T-helper 2 cell treated with Interferon-gamma antibody and Interleukin-4, amounts not matched to agents 100 ng/mL and 5 ng/mL, for 36 hours (primary cell): ENCODE results near the gene STXBP3. TPM values are rescaled to one million over a fixed set of nuclear protein-coding genes. Genes with fewer than 3 reads are reported as not detected.

Experiments used
- intact Hi-C: fragments of 100-400 bp; cut with micrococcal nuclease; formaldehyde crosslinking; loops from one replicate; pipeline ENCODE4 v1.15.1; 2023
- total RNA-seq: library from RNA; stranded (reverse); gene quantifications from 2 replicates; pipeline ENCODE4 v1.2.3, GENCODE V29; 2022

The STXBP3 gene
- total RNA-seq, 1 donor from 2014 or later: 54.4 TPM

GRCh38 chr1:108792420-108792819 is 45.9 kb downstream of the STXBP3 start:
- intact Hi-C loops: no loop called here

DNA sequence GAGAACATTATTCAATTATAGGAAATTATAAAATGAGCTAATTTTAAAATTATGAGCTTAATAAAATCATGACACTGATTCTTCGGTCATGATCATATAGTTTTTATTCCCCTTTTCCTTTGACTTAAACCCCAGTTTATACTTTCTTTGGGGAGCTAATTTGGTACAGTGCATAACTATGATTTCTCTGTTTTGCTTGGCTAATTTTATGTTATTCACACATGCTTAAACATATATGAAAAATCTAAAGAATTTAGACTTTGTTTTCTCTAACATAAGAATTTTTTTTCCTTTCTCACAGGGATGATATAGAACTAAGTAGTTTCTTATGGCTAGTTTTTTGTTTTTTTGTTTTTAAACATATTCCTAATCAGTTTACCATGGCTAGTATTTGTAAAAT is 52.5 kb downstream of the STXBP3 start:
- intact Hi-C loops: no loop called here

- intact Hi-C loops: no loop called here
Observed at GRCh38 chr1:108801101-108801500, 54.6 kb downstream of the STXBP3 start.

- intact Hi-C loops: no loop called here
Observed at GRCh38 chr1:108803548-108803947, 57.1 kb downstream of the STXBP3 start.

DNA sequence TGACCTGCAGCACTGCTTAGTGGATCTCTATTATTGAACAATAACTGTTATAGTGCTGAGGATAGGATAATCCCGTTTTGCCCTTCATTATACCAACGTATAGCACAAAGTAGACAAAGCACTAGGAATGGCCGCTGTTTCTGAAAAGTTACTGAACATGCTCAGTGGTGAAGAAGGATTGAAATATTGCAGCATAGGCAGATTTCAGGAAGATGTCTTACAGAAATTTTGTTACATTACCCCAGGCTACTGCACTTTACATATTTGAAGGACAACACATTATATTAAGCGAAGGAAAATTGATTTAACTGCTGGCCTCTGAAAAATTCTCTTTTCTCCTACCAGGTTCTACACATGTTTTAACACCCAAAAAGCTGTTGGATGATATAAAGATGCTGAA is 62.0 kb downstream of the STXBP3 start:
- intact Hi-C loops: no loop called here

DNA sequence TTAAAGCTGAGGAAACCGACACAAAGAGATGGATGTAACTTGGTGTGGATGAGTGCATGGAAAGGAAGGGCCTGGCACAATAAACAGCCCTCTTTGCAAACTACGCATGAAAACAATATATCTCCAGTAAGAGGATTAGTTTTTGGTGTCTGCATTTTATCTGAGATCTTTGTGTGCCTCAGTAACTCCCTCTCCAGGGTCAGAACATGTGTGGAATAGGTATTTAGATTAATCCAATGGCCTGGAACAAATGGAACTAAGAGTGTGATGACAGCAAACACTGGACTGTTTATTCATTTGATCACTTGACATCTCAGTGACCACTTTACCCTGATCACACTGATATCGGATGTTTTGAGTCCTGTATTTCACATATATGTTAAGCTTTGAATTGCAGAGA is 65.1 kb downstream of the STXBP3 start:
- intact Hi-C loops: no loop called here

DNA sequence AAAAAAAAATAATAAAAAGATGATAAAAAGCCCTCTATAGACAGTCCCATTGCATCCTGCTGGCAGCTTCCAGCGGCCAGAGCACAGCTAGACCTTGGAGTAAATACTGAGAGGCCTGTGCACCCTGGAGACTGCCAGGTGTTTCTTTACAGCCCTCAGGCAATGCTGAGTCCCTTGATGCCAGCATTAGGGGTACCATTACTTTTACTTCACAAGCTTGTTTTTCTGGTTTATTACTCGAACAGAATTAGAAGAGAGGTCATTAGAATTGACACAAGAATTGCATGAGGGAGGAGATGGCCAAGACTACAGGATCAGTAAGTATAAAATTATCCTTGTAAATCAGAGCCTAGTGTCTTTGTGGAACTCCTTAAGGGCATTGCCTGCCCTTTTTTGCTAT is 66.9 kb downstream of the STXBP3 start:
- intact Hi-C loops: no loop called here

DNA sequence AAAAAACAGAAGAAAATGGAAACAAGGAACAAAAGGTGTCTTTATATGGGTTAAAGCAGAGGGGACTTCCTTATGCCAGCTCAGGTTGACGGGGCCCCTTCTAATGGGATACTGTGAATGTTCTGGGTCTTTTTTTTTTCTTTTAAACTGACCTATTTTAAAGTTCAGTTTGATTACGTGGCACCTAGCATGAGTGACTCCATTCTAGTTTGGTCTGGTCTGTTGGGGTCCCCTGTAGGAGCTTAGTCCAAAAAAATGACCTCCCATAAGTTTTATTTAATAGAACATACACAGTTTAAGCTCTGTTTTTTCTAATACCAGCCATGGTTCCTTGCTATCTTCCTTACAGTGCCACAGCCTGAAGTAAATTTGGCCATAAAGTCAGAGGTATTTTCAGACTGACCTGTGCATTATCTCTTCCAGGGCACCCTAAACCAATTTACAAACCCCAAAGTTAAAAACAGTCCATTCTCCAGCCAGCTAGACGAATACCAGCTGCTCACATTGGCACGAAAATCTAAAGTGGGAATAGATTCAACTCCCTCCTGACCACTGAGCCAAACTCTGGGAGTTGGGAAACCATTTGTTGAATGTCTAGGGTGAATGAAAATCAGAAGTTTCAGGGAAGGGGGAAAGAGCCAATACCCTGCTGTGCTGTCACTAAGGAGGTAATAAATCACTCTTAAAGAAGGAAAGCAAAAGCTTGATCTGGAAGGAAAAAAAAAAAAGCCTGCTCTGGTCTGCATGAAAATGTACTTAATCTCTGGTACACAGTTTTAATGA is 68.1 kb downstream of the STXBP3 start:
- intact Hi-C loops: no loop called here

GRCh38 chr1:108815566-108815965 is 69.1 kb downstream of the STXBP3 start:
- intact Hi-C loops: no loop called here

- intact Hi-C loops: no loop called here
Observed at GRCh38 chr1:108816049-108816893, 69.8 kb downstream of the STXBP3 start.

DNA sequence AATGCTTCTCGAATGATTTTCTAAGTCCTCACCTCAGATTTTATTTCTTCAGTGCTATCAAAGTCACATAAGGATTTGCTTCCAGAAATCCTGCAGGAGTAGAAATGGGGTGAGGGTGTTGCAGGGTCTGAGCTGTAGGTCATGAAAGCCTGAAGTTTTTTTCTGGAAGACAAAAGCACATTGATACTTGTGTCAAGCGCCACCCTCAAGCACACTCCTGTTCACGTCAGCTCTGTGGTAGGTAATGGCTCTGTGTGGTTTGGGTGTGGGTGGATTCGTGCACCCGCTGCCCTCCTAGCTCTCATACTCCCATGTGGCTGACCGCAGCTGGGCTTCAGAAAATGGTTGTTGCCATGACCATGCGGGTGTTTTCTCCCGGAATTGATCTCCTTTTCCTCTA is 70.5 kb downstream of the STXBP3 start:
- intact Hi-C loops: no loop called here

GRCh38 chr1:108817811-108818210 is 71.3 kb downstream of the STXBP3 start:
- intact Hi-C loops: no loop called here

- intact Hi-C loops: no loop called here
Observed at GRCh38 chr1:108819878-108820277, 73.4 kb downstream of the STXBP3 start.

GRCh38 chr1:108823632-108824031 is 77.2 kb downstream of the STXBP3 start:
- intact Hi-C loops: no loop called here

DNA sequence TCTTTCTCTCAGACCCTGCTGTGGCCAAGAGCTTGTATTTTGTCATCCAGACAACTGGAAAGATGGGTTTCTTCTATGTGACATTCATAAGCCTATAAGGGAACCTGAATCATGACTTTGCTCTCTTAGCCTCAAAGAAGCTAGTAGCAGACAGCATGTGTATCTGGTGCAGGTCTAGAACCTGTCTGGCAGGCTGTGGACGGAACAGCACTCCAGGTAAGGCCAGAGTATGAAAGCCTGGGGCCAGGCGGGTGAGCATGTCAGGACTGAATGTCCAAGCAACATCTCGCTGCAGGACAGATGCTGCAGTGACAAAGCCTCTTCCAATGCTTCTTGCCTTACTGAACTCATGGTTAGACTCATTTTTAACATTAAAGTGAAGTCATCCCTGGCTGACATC is 77.6 kb downstream of the STXBP3 start:
- intact Hi-C loops: no loop called here

DNA sequence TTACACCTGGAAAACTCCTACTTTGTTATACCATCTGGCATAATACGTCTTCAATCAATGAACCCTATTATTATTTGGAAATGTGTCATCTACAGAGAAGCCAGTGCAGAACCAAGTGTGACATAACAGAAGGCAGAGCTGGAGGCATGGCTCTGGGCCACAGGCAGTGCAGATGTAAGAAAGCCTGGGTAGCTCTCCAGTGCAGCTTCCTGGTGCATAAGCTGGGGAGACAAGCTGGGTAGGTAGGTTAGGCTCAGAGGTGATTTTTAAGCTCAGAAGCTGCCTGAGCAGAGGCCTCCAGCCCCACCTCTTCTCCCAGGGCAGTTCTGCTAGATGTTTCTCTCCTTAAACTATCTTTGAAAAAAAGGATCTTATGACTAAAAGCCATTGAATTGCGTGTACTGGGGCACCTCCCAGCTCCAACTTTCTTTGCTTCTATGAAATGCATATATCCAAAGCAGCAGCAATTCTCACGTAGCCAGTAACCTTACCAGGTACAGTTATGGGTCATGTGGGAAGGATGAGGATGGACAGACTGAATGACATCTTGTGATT is 79.7 kb downstream of the STXBP3 start:
- intact Hi-C loops: no loop called here

DNA sequence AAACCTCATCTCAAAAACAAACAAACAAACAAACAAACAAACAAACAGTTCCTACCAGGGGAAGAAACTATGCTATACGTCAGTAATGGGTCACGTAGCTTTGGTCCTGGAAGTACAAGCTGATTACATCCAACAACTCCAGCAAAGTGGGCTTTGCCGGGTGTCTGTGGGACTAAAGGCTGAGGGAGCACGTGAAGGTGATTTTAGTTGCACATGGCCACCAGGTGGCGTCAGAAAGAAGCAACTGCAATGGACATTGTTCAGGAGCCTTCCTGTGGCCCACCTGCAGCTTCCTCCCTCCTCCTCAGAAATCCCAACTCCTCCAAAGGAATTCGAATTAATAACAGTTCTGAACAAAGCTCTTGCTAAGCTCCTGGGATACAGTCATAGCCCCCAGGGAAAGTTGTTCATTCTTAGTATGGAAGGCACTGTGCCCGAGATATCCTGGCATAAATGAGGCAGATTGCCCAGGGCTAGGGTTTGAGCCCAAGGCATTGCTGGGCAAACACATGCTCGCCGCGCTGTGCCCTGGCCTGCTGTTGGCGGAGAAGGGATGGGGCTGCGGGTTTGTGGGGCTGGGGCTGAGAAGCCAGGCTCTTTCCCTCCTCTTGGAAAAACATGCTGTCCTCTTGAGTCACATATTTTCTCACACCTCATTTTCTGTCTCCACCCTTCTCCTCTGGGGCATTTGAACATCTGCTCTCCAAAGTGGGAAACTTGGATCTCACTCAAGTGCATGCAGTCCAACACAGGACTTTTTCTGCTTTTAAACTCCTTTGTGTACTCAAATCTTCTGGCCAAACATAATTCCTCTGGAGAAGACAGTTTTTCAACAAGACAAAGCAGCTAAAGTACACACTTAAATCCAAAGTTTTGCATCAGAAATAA is 81.8 kb downstream of the STXBP3 start:
- intact Hi-C loops: loop anchor here (1.0 kb wide), 2 partner anchors 70 to 284 kb away; a partner anchor contains a TSS

DNA sequence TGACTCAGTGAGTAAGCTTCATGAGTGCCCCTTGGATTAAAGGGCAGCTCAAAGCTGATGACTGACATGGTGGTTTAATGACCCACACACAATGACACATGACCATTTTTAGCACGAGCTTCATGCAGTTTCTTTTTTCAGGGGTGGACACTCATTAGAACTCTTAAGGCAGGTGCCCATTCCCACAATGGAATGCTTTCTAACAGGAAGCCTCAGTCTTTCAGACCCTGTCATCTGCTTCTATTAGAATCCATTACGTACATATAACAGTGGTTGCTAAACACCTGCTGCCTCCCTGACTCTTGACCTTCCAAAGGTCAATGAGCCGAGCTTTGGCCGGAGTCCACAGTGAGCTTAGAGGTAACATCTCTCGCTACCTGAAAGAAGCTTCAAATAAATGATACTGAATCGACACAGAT is 83.0 kb downstream of the STXBP3 start:
- intact Hi-C loops: no loop called here

DNA sequence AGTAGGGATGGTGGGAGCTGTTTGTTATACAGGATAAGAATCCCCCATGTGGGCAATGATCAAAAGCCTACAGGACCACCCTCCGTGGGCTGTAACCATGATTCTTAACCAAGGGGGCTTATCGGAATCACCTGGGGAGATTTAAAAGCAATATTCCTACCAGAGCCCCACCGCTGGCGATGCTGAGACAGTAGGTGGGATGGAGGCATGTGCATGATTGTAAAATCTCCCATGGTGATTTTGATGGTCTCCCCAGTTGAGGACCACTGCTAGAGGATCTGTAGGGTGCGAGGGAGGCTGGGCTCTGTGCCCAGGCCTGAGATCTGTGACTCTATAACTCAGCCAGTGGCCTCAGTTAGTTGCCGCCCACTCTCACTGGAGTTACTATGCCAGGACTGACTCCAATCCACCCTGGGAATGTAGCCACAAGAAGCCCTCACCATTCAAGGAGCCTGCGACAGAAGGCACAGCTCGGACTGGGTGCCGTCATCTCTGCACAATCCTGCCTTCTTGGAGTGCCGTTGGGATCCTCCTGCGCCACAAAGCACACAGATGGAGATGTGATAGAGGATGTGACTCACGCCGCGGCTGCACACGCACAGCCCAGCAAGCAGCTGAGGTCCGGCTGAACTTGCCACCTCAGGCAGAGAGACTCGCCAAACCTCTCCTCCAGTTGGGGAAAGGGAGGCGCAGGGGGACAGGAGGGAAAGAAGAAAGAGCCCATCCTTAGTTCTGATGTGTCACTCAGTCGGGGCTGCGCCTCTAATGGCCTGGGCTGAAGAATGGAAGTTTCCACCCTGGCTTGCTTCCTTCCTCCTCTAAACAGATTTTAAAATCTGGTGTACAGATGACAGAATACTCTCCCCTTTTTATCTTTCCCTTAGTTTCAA is 83.9 kb downstream of the STXBP3 start:
- intact Hi-C loops: no loop called here

DNA sequence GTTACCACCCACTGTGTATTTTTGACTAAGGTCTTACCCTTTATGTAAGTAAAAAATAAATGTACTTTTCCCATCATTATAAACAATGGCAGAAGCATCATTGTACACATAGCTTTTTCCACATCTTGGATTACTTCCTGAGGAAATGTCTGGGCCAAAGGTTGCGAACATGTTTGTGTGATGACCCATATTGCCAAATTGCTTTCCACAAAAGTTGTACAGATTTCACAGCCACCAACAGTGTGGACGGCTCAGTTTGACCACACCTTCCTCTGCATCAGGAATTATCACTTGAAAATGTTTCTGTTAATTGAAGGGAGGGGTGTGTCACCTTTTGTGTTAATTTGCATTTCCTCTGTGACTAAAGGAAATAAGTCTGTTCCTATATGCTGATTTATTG is 84.8 kb downstream of the STXBP3 start:
- intact Hi-C loops: no loop called here
